Activated T-helper 1 cell treated with anti-CD3 and anti-CD28 coated beads, Interleukin-12 subunit alpha, Interleukin-12 subunit beta, Interleukin-2, Interleukin-4 antibody, amounts not matched to agents 30 ng/mL and 10 ng/mL and 1 ng/mL, durations not matched to agents 14 hours and 24 hours and 36 hours (primary cell): ENCODE measurements around the gene RANBP3L. TPM values are rescaled to one million over a fixed set of nuclear protein-coding genes. Genes with fewer than 3 reads are reported as not detected.
"Not testable (repeated sequence)": the region's sequence is repeated elsewhere in the genome, so short reads cannot be mapped to it uniquely, and the experiment has no call there.

Experiments
- DNase-seq: peaks from one replicate; pipeline ENCODE4 v3.0.0; 2021; ENCODE audit warnings: low spot score
- H3K27ac Mint-ChIP-seq: one replicate; pipeline ENCODE4 v1.8.0; 2021; ENCODE audit warnings: mild to moderate bottlenecking, mixed read lengths
- H3K27me3 Mint-ChIP-seq: one replicate; pipeline ENCODE4 v1.8.0; 2022; ENCODE audit warnings: mild to moderate bottlenecking, moderate library complexity, mixed read lengths; ENCODE audit not compliant: insufficient read depth
- H3K36me3 Mint-ChIP-seq: one replicate; pipeline ENCODE4 v1.8.0; 2021; ENCODE audit warnings: low read depth, mixed read lengths
- H3K4me1 Mint-ChIP-seq: one replicate; pipeline ENCODE4 v1.8.0; 2021; ENCODE audit warnings: low read depth, mixed read lengths
- H3K4me3 Mint-ChIP-seq: one replicate; pipeline ENCODE4 v1.8.0; 2021; ENCODE audit warnings: mild to moderate bottlenecking, moderate library complexity, mixed read lengths
- H3K9me3 Mint-ChIP-seq: one replicate; pipeline ENCODE4 v1.8.0; 2021; ENCODE audit warnings: mixed read lengths
- intact Hi-C: fragments of 100-400 bp; cut with micrococcal nuclease; formaldehyde crosslinking; loops from one replicate; pipeline ENCODE4 v1.15.1; 2024
- total RNA-seq: library from RNA; stranded (reverse); gene quantifications from 2 replicates; pipeline ENCODE4 v1.2.3, GENCODE V29; 2022

Gene RANBP3L, protein sequence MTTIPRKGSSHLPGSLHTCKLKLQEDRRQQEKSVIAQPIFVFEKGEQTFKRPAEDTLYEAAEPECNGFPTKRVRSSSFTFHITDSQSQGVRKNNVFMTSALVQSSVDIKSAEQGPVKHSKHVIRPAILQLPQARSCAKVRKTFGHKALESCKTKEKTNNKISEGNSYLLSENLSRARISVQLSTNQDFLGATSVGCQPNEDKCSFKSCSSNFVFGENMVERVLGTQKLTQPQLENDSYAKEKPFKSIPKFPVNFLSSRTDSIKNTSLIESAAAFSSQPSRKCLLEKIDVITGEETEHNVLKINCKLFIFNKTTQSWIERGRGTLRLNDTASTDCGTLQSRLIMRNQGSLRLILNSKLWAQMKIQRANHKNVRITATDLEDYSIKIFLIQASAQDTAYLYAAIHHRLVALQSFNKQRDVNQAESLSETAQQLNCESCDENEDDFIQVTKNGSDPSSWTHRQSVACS
- not detected in 2 replicates for total RNA-seq

GRCh38 chr5:36301858-36302603, at the start of gene RANBP3L:
TSS of gene RANBP3L (minus strand) at chr5:36301902. CDS start at chr5:36301416, 486 bp downstream.
- H3K4me1 Mint-ChIP-seq = no peaks in the 10 kb centered on the region
- no peaks in the 10 kb centered on the region for H3K9me3 Mint-ChIP-seq
- no peak within 1 kb of the TSS for H3K27ac Mint-ChIP-seq
- intact Hi-C loops = no loop called here
- H3K4me3 Mint-ChIP-seq = no peak within 1 kb of the TSS
- peaks cover 2% of the 10 kb centered on the region for H3K27me3 Mint-ChIP-seq
- DNase-seq = no peak
- no peaks in the 10 kb centered on the region for H3K36me3 Mint-ChIP-seq

DNA sequence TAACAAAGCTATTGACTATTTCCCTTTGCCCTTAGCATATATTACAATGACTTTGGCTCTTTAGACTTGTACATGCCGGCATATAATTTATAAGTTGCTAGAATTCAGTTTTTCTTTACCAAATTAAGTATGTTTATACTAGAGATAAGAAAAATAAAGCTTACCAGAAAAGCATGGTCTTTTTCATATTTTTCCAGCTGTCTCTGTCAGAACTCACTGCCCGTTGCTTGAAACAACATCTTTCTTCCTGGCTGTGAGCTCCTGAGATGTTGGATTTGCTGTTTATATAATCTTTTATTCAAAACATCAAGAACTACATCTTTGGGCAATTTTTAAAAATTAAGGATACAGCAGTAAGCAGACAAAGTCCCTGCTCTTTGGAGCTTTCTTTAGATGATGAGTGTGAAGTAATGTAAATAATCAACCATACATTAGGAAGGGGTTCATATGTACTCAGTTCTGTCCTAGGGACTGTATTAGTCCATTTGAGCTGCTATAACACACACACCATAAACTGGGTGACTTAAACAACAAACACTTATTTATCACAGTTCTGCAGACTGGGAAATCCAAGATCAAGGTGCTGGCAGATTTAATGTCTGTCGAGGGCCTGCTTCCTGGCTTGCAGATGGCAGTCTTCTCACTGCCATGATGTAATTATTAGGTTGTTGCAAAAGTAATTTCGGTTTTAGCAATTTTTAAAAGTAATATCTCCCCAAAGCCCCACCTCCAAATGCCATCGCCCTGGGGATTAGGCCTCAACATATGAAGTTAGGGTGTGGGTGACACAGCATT, 45.4 kb upstream of the RANBP3L start:
- intact Hi-C loops = no loop called here
- Mint-ChIP-seq H3K9me3 (no peaks in the 10 kb centered on the region), H3K27me3 (peaks cover 15% of the 10 kb centered on the region), H3K4me3 (no peak overlapping the region), H3K27ac (no peak overlapping the region), H3K4me1 (no peaks in the 10 kb centered on the region), H3K36me3 (no peaks in the 10 kb centered on the region)
- no peak for DNase-seq

GRCh38 chr5:36344899-36345298, 43.2 kb upstream of the RANBP3L start:
- no peaks in the 10 kb centered on the region for H3K36me3 Mint-ChIP-seq
- no peak overlapping the region for H3K4me3 Mint-ChIP-seq
- no peaks in the 10 kb centered on the region for H3K4me1 Mint-ChIP-seq
- DNase-seq = no peak
- no peak overlapping the region for H3K27ac Mint-ChIP-seq
- intact Hi-C loops = no loop called here
- peaks cover 15% of the 10 kb centered on the region for H3K27me3 Mint-ChIP-seq
- no peaks in the 10 kb centered on the region for H3K9me3 Mint-ChIP-seq

GRCh38 chr5:36341720-36342119, 40.0 kb upstream of the RANBP3L start:
- H3K27ac Mint-ChIP-seq, H3K4me1 Mint-ChIP-seq, H3K4me3 Mint-ChIP-seq, intact Hi-C loops, H3K9me3 Mint-ChIP-seq, H3K36me3 Mint-ChIP-seq, DNase-seq: not testable (repeated sequence)
- H3K27me3 Mint-ChIP-seq = peaks cover 26% of the 10 kb centered on the region

GRCh38 chr5:36337597-36337996, 35.9 kb upstream of the RANBP3L start:
- Mint-ChIP-seq H3K36me3 (no peaks in the 10 kb centered on the region), H3K9me3 (no peaks in the 10 kb centered on the region), H3K27me3 (peaks cover 15% of the 10 kb centered on the region), H3K4me3 (no peak overlapping the region), H3K4me1 (no peaks in the 10 kb centered on the region), H3K27ac (no peak overlapping the region)
- intact Hi-C loops = no loop called here
- no peak for DNase-seq

DNA sequence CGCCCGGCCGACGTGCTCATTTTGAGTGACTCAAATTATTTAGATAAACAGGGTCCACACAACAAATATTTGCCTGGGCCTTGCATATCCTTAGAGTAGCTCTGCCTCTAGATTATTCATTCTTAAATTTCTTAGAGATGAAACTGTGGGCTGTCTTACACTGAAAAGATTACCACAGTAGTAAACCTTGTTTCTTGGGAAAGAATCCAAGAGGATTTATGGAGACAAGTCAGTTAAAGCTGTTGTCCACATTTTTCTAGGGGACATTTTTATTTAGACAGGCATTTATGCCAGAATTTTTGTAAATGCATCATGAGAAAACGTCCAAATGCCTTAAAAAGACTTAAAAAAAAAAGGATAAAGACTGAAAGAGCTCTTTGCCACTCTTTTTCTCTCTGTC, 32.6 kb upstream of the RANBP3L start:
- H3K27ac Mint-ChIP-seq = no peak overlapping the region
- no peak for DNase-seq
- H3K27me3 Mint-ChIP-seq = peaks cover 11% of the 10 kb centered on the region
- H3K9me3 Mint-ChIP-seq = no peaks in the 10 kb centered on the region
- H3K4me3 Mint-ChIP-seq = no peak overlapping the region
- intact Hi-C loops = no loop called here
- H3K36me3 Mint-ChIP-seq = no peaks in the 10 kb centered on the region
- no peaks in the 10 kb centered on the region for H3K4me1 Mint-ChIP-seq

GRCh38 chr5:36332720-36333119, 31.0 kb upstream of the RANBP3L start:
- H3K36me3 Mint-ChIP-seq, intact Hi-C loops: not testable (repeated sequence)

GRCh38 chr5:36325196-36325595, 23.5 kb upstream of the RANBP3L start:
- Mint-ChIP-seq H3K27me3 (peaks cover 9% of the 10 kb centered on the region), H3K27ac (no peak overlapping the region), H3K36me3 (no peaks in the 10 kb centered on the region), H3K9me3 (peaks cover 2% of the 10 kb centered on the region), H3K4me3 (no peak overlapping the region), H3K4me1 (no peaks in the 10 kb centered on the region)
- intact Hi-C loops = no loop called here
- no peak for DNase-seq

More at GRCh38 chr5:36332720-36333119, 31.0 kb upstream of the RANBP3L start:
- not testable (repeated sequence) for DNase-seq, H3K27ac Mint-ChIP-seq, H3K27me3 Mint-ChIP-seq, H3K4me1 Mint-ChIP-seq, H3K4me3 Mint-ChIP-seq, H3K9me3 Mint-ChIP-seq

- Mint-ChIP-seq H3K27ac (no peak overlapping the region), H3K36me3 (no peaks in the 10 kb centered on the region), H3K27me3 (peaks cover 9% of the 10 kb centered on the region), H3K4me3 (no peak overlapping the region), H3K4me1 (no peaks in the 10 kb centered on the region), H3K9me3 (peaks cover 2% of the 10 kb centered on the region)
- intact Hi-C loops = no loop called here
- DNase-seq = no peak
These were observed 22.5 kb upstream of the RANBP3L start for GRCh38 chr5:36323926-36324781.

DNA sequence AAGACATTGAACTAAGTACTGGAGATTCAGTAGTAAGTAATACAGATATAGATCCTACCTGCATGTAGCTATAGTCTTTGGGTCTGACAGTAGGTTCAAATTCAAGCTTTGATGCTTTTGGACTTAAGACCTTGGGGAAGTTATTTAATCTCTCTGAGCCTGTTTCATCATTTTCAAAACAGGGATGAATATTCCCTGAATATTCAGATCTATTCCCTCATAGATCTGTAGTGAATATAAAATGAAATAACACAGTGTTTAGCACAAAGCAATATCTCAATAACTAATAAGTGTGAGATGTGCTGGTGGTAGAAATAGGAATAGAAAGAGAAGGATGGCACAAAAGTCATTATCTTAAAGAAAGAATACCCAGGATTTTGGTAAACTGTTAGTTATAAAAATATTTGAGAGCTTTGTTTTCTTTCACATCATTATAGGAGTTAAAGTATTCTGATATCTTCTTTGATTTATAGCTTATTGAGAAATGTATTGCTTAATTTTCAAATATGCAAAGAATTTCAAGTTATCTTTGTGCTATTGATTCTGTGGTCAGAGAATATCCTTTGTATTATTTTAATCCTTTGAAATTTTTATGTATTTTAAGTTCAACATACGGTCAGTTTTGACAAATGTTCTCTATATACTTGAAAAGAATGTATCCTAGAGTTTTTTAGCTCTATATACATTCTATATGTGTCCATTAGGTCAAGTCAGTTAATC, 11.4 kb upstream of the RANBP3L start:
- H3K4me1 Mint-ChIP-seq = no peaks in the 10 kb centered on the region
- intact Hi-C loops = no loop called here
- no peak overlapping the region for H3K27ac Mint-ChIP-seq
- peaks cover 24% of the 10 kb centered on the region for H3K27me3 Mint-ChIP-seq
- H3K4me3 Mint-ChIP-seq = no peak overlapping the region
- no peaks in the 10 kb centered on the region for H3K36me3 Mint-ChIP-seq
- no peak for DNase-seq
- H3K9me3 Mint-ChIP-seq = no peaks in the 10 kb centered on the region

GRCh38 chr5:36311956-36312355, 10.3 kb upstream of the RANBP3L start:
- Mint-ChIP-seq H3K36me3 (no peaks in the 10 kb centered on the region), H3K4me1 (no peaks in the 10 kb centered on the region), H3K27ac (no peak overlapping the region), H3K27me3 (peaks cover 28% of the 10 kb centered on the region), H3K9me3 (no peaks in the 10 kb centered on the region), H3K4me3 (no peak overlapping the region)
- no peak for DNase-seq
- intact Hi-C loops = no loop called here

GRCh38 chr5:36310138-36310537, 8.4 kb upstream of the RANBP3L start:
- H3K27me3 Mint-ChIP-seq = peaks cover 26% of the 10 kb centered on the region
- no peaks in the 10 kb centered on the region for H3K4me1 Mint-ChIP-seq
- H3K36me3 Mint-ChIP-seq = no peaks in the 10 kb centered on the region
- intact Hi-C loops = no loop called here
- H3K27ac Mint-ChIP-seq = no peak overlapping the region
- no peak for DNase-seq
- H3K9me3 Mint-ChIP-seq = no peaks in the 10 kb centered on the region
- no peak overlapping the region for H3K4me3 Mint-ChIP-seq
